ENCODE data around the gene QRICH1. TPM values are rescaled to one million over a fixed set of nuclear protein-coding genes. Genes with fewer than 3 reads are reported as not detected.
A peak's percentile ranks its signal among the peaks of the same experiment; 100 is the strongest.

Gene QRICH1
- total RNA-seq, 4 donors from 2014 or later = 66.2 to 171 (median 81.8) TPM

GRCh38 chr3:49111347-49111746 is 17.5 kb upstream of the QRICH1 start:
- H3K36me3 ChIP-seq = peaks cover 4 to 100% of the 10 kb centered on the region in 2 donors
- H3K27me3 ChIP-seq = no peaks in the 10 kb centered on the region

DNA sequence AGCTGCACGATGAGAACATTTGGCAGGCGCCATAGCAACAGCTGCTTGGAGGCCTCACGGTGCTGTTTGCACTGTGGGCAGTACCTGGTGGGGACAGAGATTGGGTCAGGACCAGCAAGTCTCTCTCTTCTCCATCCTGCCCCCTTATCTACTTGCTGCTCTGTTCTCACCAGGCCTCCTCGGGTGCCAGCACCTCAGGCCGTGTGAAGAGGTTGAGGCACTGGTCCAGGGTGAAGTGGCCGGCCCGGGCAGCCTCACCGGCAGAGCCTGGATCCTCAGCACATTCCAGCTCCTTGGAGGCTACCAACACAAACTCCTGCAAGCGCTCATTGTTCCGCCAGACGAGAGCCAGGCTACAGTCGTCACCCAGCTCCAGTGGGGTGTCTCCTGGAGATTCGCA is 16.9 kb upstream of the QRICH1 start:
- ATAC-seq = no peak
- WGBS, 2 donors (ENCODE audit: low coverage in 1 of 2) = 66% methylated on average over 3 of the region's 13 CpGs; no CpG with 5 or more reads in 1 of the 2 donors
- H3K36me3 ChIP-seq = peaks cover under 1 to 96% of the 10 kb centered on the region in 2 donors
- no peaks in the 10 kb centered on the region for H3K27me3 ChIP-seq
- TF ChIP-seq, protein P1, sequence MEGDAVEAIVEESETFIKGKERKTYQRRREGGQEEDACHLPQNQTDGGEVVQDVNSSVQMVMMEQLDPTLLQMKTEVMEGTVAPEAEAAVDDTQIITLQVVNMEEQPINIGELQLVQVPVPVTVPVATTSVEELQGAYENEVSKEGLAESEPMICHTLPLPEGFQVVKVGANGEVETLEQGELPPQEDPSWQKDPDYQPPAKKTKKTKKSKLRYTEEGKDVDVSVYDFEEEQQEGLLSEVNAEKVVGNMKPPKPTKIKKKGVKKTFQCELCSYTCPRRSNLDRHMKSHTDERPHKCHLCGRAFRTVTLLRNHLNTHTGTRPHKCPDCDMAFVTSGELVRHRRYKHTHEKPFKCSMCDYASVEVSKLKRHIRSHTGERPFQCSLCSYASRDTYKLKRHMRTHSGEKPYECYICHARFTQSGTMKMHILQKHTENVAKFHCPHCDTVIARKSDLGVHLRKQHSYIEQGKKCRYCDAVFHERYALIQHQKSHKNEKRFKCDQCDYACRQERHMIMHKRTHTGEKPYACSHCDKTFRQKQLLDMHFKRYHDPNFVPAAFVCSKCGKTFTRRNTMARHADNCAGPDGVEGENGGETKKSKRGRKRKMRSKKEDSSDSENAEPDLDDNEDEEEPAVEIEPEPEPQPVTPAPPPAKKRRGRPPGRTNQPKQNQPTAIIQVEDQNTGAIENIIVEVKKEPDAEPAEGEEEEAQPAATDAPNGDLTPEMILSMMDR (IDR thresholded peaks at IDR 0.05) = no peak
- TF ChIP-seq POLR2A (IDR thresholded peaks at IDR 0.05) (no peak), EP300 (IDR thresholded peaks at IDR 0.05) (no peak), POLR2AphosphoS5 (IDR thresholded peaks at IDR 0.05) (no peak)
- peaks cover 0 to 5% (median 0%) of the 10 kb centered on the region in 3 donors for H3K4me1 ChIP-seq
- no peaks in the 10 kb centered on the region for H3K9me3 ChIP-seq
- H3K4me3 ChIP-seq = no peak overlapping the region
- no peak overlapping the region for H3K27ac ChIP-seq

More at GRCh38 chr3:49111347-49111746, 17.5 kb upstream of the QRICH1 start:
- Histone ChIP-seq H3K4me3 (no peak overlapping the region), H3K27ac (no peak overlapping the region), H3K4me1 (no peaks in the 10 kb centered on the region), H3K9me3 (no peaks in the 10 kb centered on the region)
- no peak for ATAC-seq
- TF ChIP-seq, protein P1 (IDR thresholded peaks at IDR 0.05) = no peak
- no peak for TF ChIP-seq POLR2AphosphoS5 (IDR thresholded peaks at IDR 0.05)
- WGBS, 2 donors (ENCODE audit: low coverage in 1 of 2) = no CpG with 5 or more reads among the region's 6 CpGs

- Histone ChIP-seq H3K4me3 (no peak overlapping the region), H3K4me1 (peaks cover 0 to 25% (median 15%) of the 10 kb centered on the region in 3 donors), H3K9me3 (no peaks in the 10 kb centered on the region), H3K27ac (no peak overlapping the region), H3K36me3 (peaks cover 0 to 72% of the 10 kb centered on the region in 2 donors), H3K27me3 (no peaks in the 10 kb centered on the region)
- TF ChIP-seq, protein P1 (IDR thresholded peaks at IDR 0.05) = no peak
- TF ChIP-seq EP300 (IDR thresholded peaks at IDR 0.05) (no peak), POLR2AphosphoS5 (IDR thresholded peaks at IDR 0.05) (no peak), POLR2A (IDR thresholded peaks at IDR 0.05) (no peak)
- WGBS, 2 donors (ENCODE audit: low coverage in 1 of 2) = 70% methylated on average over 2 of the region's 14 CpGs; no CpG with 5 or more reads in 1 of the 2 donors
- ATAC-seq = no peak
Observed at GRCh38 chr3:49108346-49108745, 14.5 kb upstream of the QRICH1 start.

- TF ChIP-seq EP300 (IDR thresholded peaks at IDR 0.05) (no peak), POLR2A (IDR thresholded peaks at IDR 0.05) (peak; percentile 37 to 65), POLR2AphosphoS5 (IDR thresholded peaks at IDR 0.05) (peak; percentile 45)
- TF ChIP-seq, protein P1 (IDR thresholded peaks at IDR 0.05) = no peak
- Histone ChIP-seq H3K4me1 (peaks cover 0 to 33% (median 16%) of the 10 kb centered on the region in 3 donors), H3K27ac (peak within 1 kb of the TSS; percentile 49 to 88 (median 87)), H3K9me3 (no peaks in the 10 kb centered on the region), H3K27me3 (no peaks in the 10 kb centered on the region), H3K4me3 (peak within 1 kb of the TSS; percentile 56 to 94), H3K36me3 (peaks cover 0 to 72% of the 10 kb centered on the region in 2 donors)
- 0 to 1% methylated on average over 1 to 19 of the region's 50 CpGs for WGBS, 2 donors (ENCODE audit: low coverage in 1 of 2)
- peak; percentile 99 for ATAC-seq
Observed at GRCh38 chr3:49104427-49105291, 10.8 kb upstream of the QRICH1 start, which contains the start of gene QARS1. TSS of gene QARS1 (minus strand) at chr3:49104757. CDS start at chr3:49104733, 24 bp downstream.

Data from gastroesophageal sphincter (tissue), 4 donors.